A549 (cell line): ENCODE measurements around the gene KRTAP4-12. TPM values are rescaled to one million over a fixed set of nuclear protein-coding genes. Genes with fewer than 3 reads are reported as not detected.
"Not testable (repeated sequence)": the region's sequence is repeated elsewhere in the genome, so short reads cannot be mapped to it uniquely, and the experiment has no call there.

ENCODE experiments used
- ATAC-seq, 2 experiments: fragments of 200-7000 bp in 1 of 2; fragments of >200 bp in 1 of 2; cut with Nextera tagmentation in 1 of 2; cut with Tn5 transposase in 1 of 2; 3 replicates each; pipeline versions ENCODE4 v1.8.0 to v1.9.1; 2018 to 2020; ENCODE audit warnings: mild to moderate bottlenecking in 1 of 2, moderate library complexity in 1 of 2
- CTCF ChIA-PET: fragments of 300-600 bp; sonication (Branson Sonifier 250); formaldehyde crosslinking; extraction: SDS; loops from one replicate; lab custom pipeline; 2021; ENCODE audit warnings: antibody characterized with exemption, inconsistent platforms; lab: Yijun Ruan, JAX
- POLR2A ChIA-PET: fragments of 350-600 bp; formaldehyde crosslinking; extraction: SDS; loops from one replicate; lab custom pipeline; 2021; ENCODE audit warnings: antibody characterized with exemption, inconsistent platforms; lab: Yijun Ruan, JAX
- DNase-seq, 2 experiments: peaks; one replicate each; pipeline versions ENCODE4 v3.0.0 to v3.0.0-alpha.2; 2011 to 2016; ENCODE audit warnings: low read depth in 1 of 2, low spot score in 1 of 2
- FAIRE-seq: peaks from 2 replicates; lab custom pipeline; 2011; peaks lifted over from hg19 to GRCh38; lab: Jason Lieb, UNC
- H3K27ac ChIP-seq, 2 experiments: fragments of >200 bp; sonication (Bioruptor Twin); formaldehyde crosslinking; 3 replicates each; pipeline ENCODE4 v1.5.1; 2016 to 2017
- H3K4me1 ChIP-seq: fragments of >200 bp; sonication (Bioruptor Twin); formaldehyde crosslinking; 3 replicates; pipeline ENCODE4 v1.6.1; 2016
- H3K4me2 ChIP-seq: fragments of >200 bp; sonication (Bioruptor Twin); formaldehyde crosslinking; 3 replicates; pipeline ENCODE4 v1.6.1; 2016
- H3K4me3 ChIP-seq: fragments of >200 bp; sonication (Bioruptor Twin); formaldehyde crosslinking; 3 replicates; pipeline ENCODE4 v1.5.1; 2016
- H3K9me3 ChIP-seq: fragments of >200 bp; sonication (Bioruptor Twin); formaldehyde crosslinking; 3 replicates; pipeline ENCODE4 v1.6.1; 2016
- BCL3 ChIP-seq: fragments of >200 bp; sonication (Bioruptor Twin); formaldehyde crosslinking; IDR thresholded peaks from 3 replicates; pipeline ENCODE4 v1.6.1; 2016
- CBX8 ChIP-seq: fragments of 200-600 bp; sonication (generic); IDR thresholded peaks from 2 replicates; pipeline ENCODE4 v1.6.1; 2016
- CEBPB ChIP-seq, 2 experiments: fragments of >200 bp in 1 of 2; sonication (Bioruptor Twin) in 1 of 2; formaldehyde crosslinking in 1 of 2; IDR thresholded peaks; 2 replicates each; pipeline ENCODE4 v1.6.1; 2012 to 2016
- FOXS1 ChIP-seq: fragments of 250-450 bp; sonication (Bioruptor Pico); IDR thresholded peaks from 2 replicates; pipeline ENCODE4 v1.5.0; 2020; ENCODE audit warnings: mild to moderate bottlenecking, moderate library complexity
- GATA3 ChIP-seq: IDR thresholded peaks from 2 replicates; pipeline ENCODE4 v1.6.1; 2012; ENCODE audit warnings: borderline replicate concordance
- HEYL ChIP-seq: fragments of 250-450 bp; sonication (Bioruptor Pico); IDR thresholded peaks from 2 replicates; pipeline ENCODE4 v1.8.0; 2021; ENCODE audit warnings: mild to moderate bottlenecking, moderate library complexity
- HMGXB4 ChIP-seq: fragments of 250-450 bp; sonication (Bioruptor Pico); IDR thresholded peaks from 2 replicates; pipeline ENCODE4 v1.5.0; 2021; ENCODE audit warnings: mild to moderate bottlenecking, moderate library complexity, borderline replicate concordance
- HOXA7 ChIP-seq: fragments of 250-450 bp; sonication (Bioruptor Pico); IDR thresholded peaks from 2 replicates; pipeline ENCODE4 v1.5.0; 2020; ENCODE audit warnings: mild to moderate bottlenecking, moderate library complexity
- JUN ChIP-seq, 2 experiments: fragments of >200 bp; sonication (Bioruptor Twin); formaldehyde crosslinking; IDR thresholded peaks; 2 replicates in 1 of 2; 3 replicates in 1 of 2; pipeline ENCODE4 v1.6.1; 2016 to 2017
- JUNB ChIP-seq: fragments of >200 bp; sonication (Bioruptor Twin); formaldehyde crosslinking; IDR thresholded peaks from 2 replicates; pipeline ENCODE4 v1.6.1; 2016
- KDM1A ChIP-seq: fragments of 200-600 bp; sonication (generic); IDR thresholded peaks from 2 replicates; pipeline ENCODE4 v1.6.1; 2016; ENCODE audit warnings: low read depth, mild to moderate bottlenecking
- MAZ ChIP-seq: fragments of 150-350 bp; IDR thresholded peaks from 2 replicates; pipeline ENCODE4 v1.6.1; 2014; ENCODE audit warnings: antibody characterized with exemption, low read depth, low read length, borderline replicate concordance
- NPAS2 ChIP-seq: fragments of 250-450 bp; sonication (Bioruptor Pico); IDR thresholded peaks from 2 replicates; pipeline ENCODE4 v1.8.0; 2022; ENCODE audit warnings: mild to moderate bottlenecking, moderate library complexity, borderline replicate concordance
- POLR2AphosphoS2 ChIP-seq: conservative IDR thresholded peaks from 2 replicates; pipeline ENCODE4 v1.6.1; 2012; ENCODE audit warnings: low read length, improper control_type of control experiment, inconsistent platforms
- RARB ChIP-seq: fragments of 250-450 bp; sonication (Bioruptor Pico); IDR thresholded peaks from 2 replicates; pipeline ENCODE4 v1.8.0; 2021; ENCODE audit warnings: mild to moderate bottlenecking, moderate library complexity
- RCOR1 ChIP-seq: fragments of 150-350 bp; IDR thresholded peaks from 2 replicates; pipeline ENCODE4 v1.6.1; 2014; ENCODE audit warnings: antibody characterized with exemption, low read length, low read depth
- TP53 ChIP-seq: fragments of 250-450 bp; sonication (Bioruptor Pico); IDR thresholded peaks from 2 replicates; pipeline ENCODE4 v1.5.0; 2021; ENCODE audit warnings: mild to moderate bottlenecking, moderate library complexity
- ZFP36 ChIP-seq: fragments of 450-650 bp; IDR thresholded peaks from 2 replicates; pipeline ENCODE4 v1.6.1; 2014; ENCODE audit warnings: borderline replicate concordance; ENCODE audit not compliant: partially characterized antibody
- WGBS: methylation state at CpG from one replicate; pipeline ENCODE4 v1.1.6; 2017; ENCODE audit errors: missing lambda C conversion rate; 5-methylcytosine and 5-hydroxymethylcytosine counted together
- polyA plus RNA-seq, 4 experiments: library from polyadenylated mRNA; depleted of rRNA in 3 of 4; stranded (reverse); fragments of >200 nt; fragmentation: RNase III in 1 of 4; extraction: RNeasy Plus Mini Kit Qiagen cat#74134 plus additional on column Dnase treatment in 1 of 4; gene quantifications; 2 replicates in 3 of 4; 3 replicates in 1 of 4; pipeline ENCODE4 v1.2.3, GENCODE V29; 2011 to 2017
- TF ChIP-seq, protein P1 (sequence below): IDR thresholded peaks from 2 replicates; pipeline ENCODE4 v1.6.1; 2012; ENCODE audit warnings: low read depth, borderline replicate concordance

The KRTAP4-12 gene
- polyA plus RNA-seq, 2 of the 4 experiments (the other 2 are of a cell fraction): not detected

DNA sequence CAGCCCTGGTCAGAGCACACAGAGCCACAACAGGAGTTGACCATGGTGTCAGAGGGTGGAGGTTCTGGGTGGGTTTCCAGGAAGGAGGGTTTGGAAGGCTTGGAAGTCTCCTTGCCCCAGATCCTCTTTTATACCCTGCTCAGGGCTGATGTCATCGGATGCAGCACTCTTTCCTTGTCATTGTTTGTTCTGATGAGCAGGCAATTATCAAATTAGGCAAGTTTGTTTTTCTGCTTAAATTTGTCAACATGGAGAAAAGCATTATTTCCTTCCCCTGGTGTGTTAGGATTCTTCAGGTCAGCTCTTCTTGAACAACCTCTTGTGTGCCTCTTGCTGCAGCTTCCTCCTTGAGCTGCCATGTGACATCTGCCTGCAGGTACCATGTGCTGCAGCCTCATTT, 36.7 kb upstream of the KRTAP4-12 start, which contains the start of gene KRTAP4-4:
KRTAP4-4 (minus strand) TSS at position 101 of the 400 bp plus-strand sequence; CDS start at position 44, 57 bp downstream.
- CTCF ChIA-PET: interaction anchor here (0.8 to 0.9 kb wide), 2 partner anchors 89 to 142 kb away, joined by 3 read pairs; partner anchors contain the start of gene KRTAP29-1
- H3K4me2 ChIP-seq: no peak within 1 kb of the TSS
- POLR2A ChIA-PET: no interaction called here

DNA sequence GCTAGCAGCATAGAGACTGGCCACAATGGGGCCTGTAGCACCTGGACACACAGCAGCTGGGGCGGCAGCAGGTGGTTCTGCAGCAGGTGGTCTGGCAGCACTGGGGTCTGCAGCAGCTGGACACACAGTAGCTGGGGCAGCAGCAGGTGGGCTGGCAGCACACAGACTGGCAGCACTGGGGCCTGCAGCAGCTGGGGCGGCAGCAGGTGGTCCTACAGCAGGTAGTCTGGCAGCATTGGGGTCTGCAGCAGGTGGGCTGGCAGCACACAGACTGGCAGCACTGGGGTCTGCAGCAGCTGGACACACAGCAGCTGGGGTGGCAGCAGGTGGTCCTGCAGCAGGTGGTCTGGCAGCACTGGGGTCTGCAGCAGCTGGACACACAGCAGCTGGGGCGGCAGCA, 36.2 kb upstream of the KRTAP4-12 start:
- POLR2A ChIA-PET, H3K9me3 ChIP-seq, H3K4me2 ChIP-seq, DNase-seq, ATAC-seq, H3K4me3 ChIP-seq, H3K4me1 ChIP-seq, H3K27ac ChIP-seq, FAIRE-seq: not testable (repeated sequence)
- no CpG with 5 or more reads among the region's 3 CpGs for WGBS
- CTCF ChIA-PET: interaction anchor here (0.8 to 1.0 kb wide), 2 partner anchors 12 to 143 kb away, joined by 3 read pairs; partner anchors contain the start of gene KRTAP29-1

More for the DNA sequence above, 36.7 kb upstream of the KRTAP4-12 start, which contains the start of gene KRTAP4-4:
- TF ChIP-seq TP53 (CRISPR knock-in tag): no peak
- TF ChIP-seq NPAS2 (CRISPR knock-in tag): no peak
- TF ChIP-seq POLR2AphosphoS2: no peak
- TF ChIP-seq HEYL (CRISPR knock-in tag): no peak
- TF ChIP-seq ZFP36: no peak
- no peak for TF ChIP-seq GATA3
- TF ChIP-seq JUN (IDR thresholded peaks at IDR 0.05): no peak
- TF ChIP-seq MAZ: no peak
- TF ChIP-seq, protein P1, sequence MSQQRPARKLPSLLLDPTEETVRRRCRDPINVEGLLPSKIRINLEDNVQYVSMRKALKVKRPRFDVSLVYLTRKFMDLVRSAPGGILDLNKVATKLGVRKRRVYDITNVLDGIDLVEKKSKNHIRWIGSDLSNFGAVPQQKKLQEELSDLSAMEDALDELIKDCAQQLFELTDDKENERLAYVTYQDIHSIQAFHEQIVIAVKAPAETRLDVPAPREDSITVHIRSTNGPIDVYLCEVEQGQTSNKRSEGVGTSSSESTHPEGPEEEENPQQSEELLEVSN: no peak
- no peak for TF ChIP-seq RCOR1
- TF ChIP-seq JUNB: no peak
- TF ChIP-seq BCL3: no peak
- TF ChIP-seq HOXA7 (CRISPR knock-in tag): no peak
- TF ChIP-seq KDM1A: no peak
- no peak for TF ChIP-seq RARB (CRISPR knock-in tag)
- TF ChIP-seq FOXS1: no peak
- Histone ChIP-seq H3K9me3 (no peaks in the 10 kb centered on the region), H3K27ac (no peak within 1 kb of the TSS), H3K4me3 (no peak within 1 kb of the TSS), H3K4me1 (0 out of 3 replicates have a peak, but pooled peaks cover 4% of the 10 kb centered on the region)
- FAIRE-seq: no peak
- no peak for DNase-seq
- no peak for ATAC-seq
- WGBS: 60% methylated on average over 1 of the region's 1 CpG

- DNase-seq: no peak
- H3K27ac ChIP-seq: no peak overlapping the region
- ChIA-PET CTCF (no interaction called here), POLR2A (no interaction called here)
- TF ChIP-seq FOXS1 (no peak), CBX8 (no peak), TP53 (CRISPR knock-in tag) (no peak), RCOR1 (no peak), HMGXB4 (CRISPR knock-in tag) (no peak), JUN (IDR thresholded peaks at IDR 0.05) (no peak), BCL3 (no peak), CEBPB (IDR thresholded peaks at IDR 0.05) (no peak)
- FAIRE-seq: no peak
- H3K4me1 ChIP-seq: no peaks in the 10 kb centered on the region
- no peak overlapping the region for H3K4me2 ChIP-seq
- H3K4me3 ChIP-seq: no peak overlapping the region
- ATAC-seq: no peak
- WGBS: 38% methylated on average over 2 of the region's 2 CpGs
- no peaks in the 10 kb centered on the region for H3K9me3 ChIP-seq
Observed at GRCh38 chr17:41153856-41154255, 29.9 kb upstream of the KRTAP4-12 start.
